Panc1 (cell line): ENCODE results near the gene ZNF845. TPM values are rescaled to one million over a fixed set of nuclear protein-coding genes. Genes with fewer than 3 reads are reported as not detected.
"Not testable (repeated sequence)": the region's sequence is repeated elsewhere in the genome, so short reads cannot be mapped to it uniquely, and the experiment has no call there.

Source experiments
- ATAC-seq: fragments of 200-7000 bp; cut with Tn5 transposase; 2 replicates; pipeline ENCODE4 v1.9.1; 2020; ENCODE audit warnings: mild to moderate bottlenecking, moderate library complexity
- BruUV-seq: library from RNA; stranded (reverse); fragments of 400-500 nt; replicated peaks from 2 replicates; lab custom pipeline; 2021; lab: Mats Ljungman, UMichigan
- CTCF ChIA-PET: fragments of 300-600 bp; sonication (Branson Sonifier 250); formaldehyde crosslinking; loops from one replicate; lab custom pipeline; 2022; ENCODE audit warnings: antibody characterized with exemption; lab: Charles Lee
- POLR2A ChIA-PET: fragments of 300-600 bp; sonication (Branson Sonifier 250); formaldehyde crosslinking; loops from one replicate; lab custom pipeline; 2022; ENCODE audit warnings: antibody characterized with exemption; lab: Charles Lee
- DNase-seq: peaks from one replicate; pipeline ENCODE4 v3.0.0-alpha.2; 2010; ENCODE audit warnings: low read depth, low spot score
- H3K27ac ChIP-seq: 2 replicates; pipeline ENCODE4 v1.5.1; 2011; ENCODE audit warnings: mild to moderate bottlenecking, low read length, inconsistent platforms
- H3K27me3 ChIP-seq: fragments of 200-500 bp; sonication (Bioruptor generic); 2 replicates; pipeline ENCODE4 v1.6.0; 2014; ENCODE audit warnings: low read length, inconsistent platforms; ENCODE audit not compliant: control insufficient read depth, insufficient read depth
- H3K36me3 ChIP-seq: fragments of 200-500 bp; sonication (Bioruptor generic); 2 replicates; pipeline ENCODE4 v1.5.1; 2014; ENCODE audit warnings: inconsistent platforms, mild to moderate bottlenecking, low read length, moderate library complexity; ENCODE audit not compliant: control insufficient read depth, insufficient read depth
- H3K4me1 ChIP-seq: 2 replicates; pipeline ENCODE4 v1.5.1; 2011; ENCODE audit warnings: inconsistent platforms, mild to moderate bottlenecking, low read length, moderate library complexity; ENCODE audit not compliant: control insufficient read depth, insufficient read depth
- H3K4me3 ChIP-seq, 2 experiments: 2 replicates each; pipeline ENCODE4 v1.5.1; 2011 to 2012; ENCODE audit warnings: low read depth in 2 of 2, low read length in 2 of 2, mild to moderate bottlenecking in 2 of 2, inconsistent platforms in 1 of 2, moderate library complexity in 1 of 2
- H3K9me3 ChIP-seq: fragments of 200-500 bp; sonication (Bioruptor generic); 2 replicates; pipeline ENCODE4 v1.5.1; 2014; ENCODE audit warnings: low read depth, mild to moderate bottlenecking, inconsistent platforms, low read length, moderate library complexity; ENCODE audit not compliant: control insufficient read depth, insufficient read depth
- POLR2AphosphoS5 ChIP-seq: IDR thresholded peaks from 2 replicates; pipeline ENCODE4 v1.6.1; 2012; ENCODE audit warnings: mild to moderate bottlenecking, low read depth, low read length, moderate library complexity
- SIN3A ChIP-seq: IDR thresholded peaks from 2 replicates; pipeline ENCODE4 v1.6.1; 2012; ENCODE audit warnings: low read depth, mild to moderate bottlenecking, low read length, moderate library complexity, borderline replicate concordance; ENCODE audit not compliant: insufficient read depth
- TCF7L2 ChIP-seq: IDR thresholded peaks from 2 replicates; pipeline ENCODE4 v1.6.1; 2011; ENCODE audit warnings: mild to moderate bottlenecking, low read depth, low read length, inconsistent platforms
- in situ Hi-C: cut with HindIII; loops from 2 replicates; pipeline ENCODE4 v1.10.0; 2016; ENCODE audit warnings: low sequenced_read_pairs, low pct_unique_long_range_greater_than_20kb
- intact Hi-C: fragments of 100-400 bp; cut with micrococcal nuclease; formaldehyde crosslinking; loops from one replicate; pipeline ENCODE4 v1.10.0; 2022; ENCODE audit not compliant: unreplicated experiment
- total RNA-seq: library from RNA; stranded (reverse); gene quantifications from one replicate; pipeline ENCODE4 v1.2.1, GENCODE V29; 2021; ENCODE audit not compliant: unreplicated experiment
- TF ChIP-seq, protein P1 (sequence below): fragments of 450-650 bp; IDR thresholded peaks from 2 replicates; pipeline ENCODE4 v1.5.1; 2017; ENCODE audit warnings: mild to moderate bottlenecking
- TF ChIP-seq, protein P2 (sequence below), 2 experiments: IDR thresholded peaks; 2 replicates each; pipeline ENCODE4 v1.6.1; 2011 to 2012; ENCODE audit warnings: low read depth in 2 of 2, control low read depth in 1 of 2, low read length in 1 of 2, mild to moderate bottlenecking in 1 of 2, moderate library complexity in 1 of 2; ENCODE audit not compliant: insufficient read depth in 1 of 2

Gene ZNF845
- total RNA-seq, 1 experiment from 2014 or later = 12.3 TPM

GRCh38 chr19:53355739-53356138 lies 22.2 kb downstream of the ZNF845 start:
- no peak overlapping the region for H3K27ac ChIP-seq
- ChIA-PET POLR2A (no interaction called here), CTCF (no interaction called here)
- TF ChIP-seq, protein P1, sequence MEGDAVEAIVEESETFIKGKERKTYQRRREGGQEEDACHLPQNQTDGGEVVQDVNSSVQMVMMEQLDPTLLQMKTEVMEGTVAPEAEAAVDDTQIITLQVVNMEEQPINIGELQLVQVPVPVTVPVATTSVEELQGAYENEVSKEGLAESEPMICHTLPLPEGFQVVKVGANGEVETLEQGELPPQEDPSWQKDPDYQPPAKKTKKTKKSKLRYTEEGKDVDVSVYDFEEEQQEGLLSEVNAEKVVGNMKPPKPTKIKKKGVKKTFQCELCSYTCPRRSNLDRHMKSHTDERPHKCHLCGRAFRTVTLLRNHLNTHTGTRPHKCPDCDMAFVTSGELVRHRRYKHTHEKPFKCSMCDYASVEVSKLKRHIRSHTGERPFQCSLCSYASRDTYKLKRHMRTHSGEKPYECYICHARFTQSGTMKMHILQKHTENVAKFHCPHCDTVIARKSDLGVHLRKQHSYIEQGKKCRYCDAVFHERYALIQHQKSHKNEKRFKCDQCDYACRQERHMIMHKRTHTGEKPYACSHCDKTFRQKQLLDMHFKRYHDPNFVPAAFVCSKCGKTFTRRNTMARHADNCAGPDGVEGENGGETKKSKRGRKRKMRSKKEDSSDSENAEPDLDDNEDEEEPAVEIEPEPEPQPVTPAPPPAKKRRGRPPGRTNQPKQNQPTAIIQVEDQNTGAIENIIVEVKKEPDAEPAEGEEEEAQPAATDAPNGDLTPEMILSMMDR = no peak
- no peak for TF ChIP-seq TCF7L2
- TF ChIP-seq POLR2AphosphoS5 = no peak
- TF ChIP-seq, protein P2, sequence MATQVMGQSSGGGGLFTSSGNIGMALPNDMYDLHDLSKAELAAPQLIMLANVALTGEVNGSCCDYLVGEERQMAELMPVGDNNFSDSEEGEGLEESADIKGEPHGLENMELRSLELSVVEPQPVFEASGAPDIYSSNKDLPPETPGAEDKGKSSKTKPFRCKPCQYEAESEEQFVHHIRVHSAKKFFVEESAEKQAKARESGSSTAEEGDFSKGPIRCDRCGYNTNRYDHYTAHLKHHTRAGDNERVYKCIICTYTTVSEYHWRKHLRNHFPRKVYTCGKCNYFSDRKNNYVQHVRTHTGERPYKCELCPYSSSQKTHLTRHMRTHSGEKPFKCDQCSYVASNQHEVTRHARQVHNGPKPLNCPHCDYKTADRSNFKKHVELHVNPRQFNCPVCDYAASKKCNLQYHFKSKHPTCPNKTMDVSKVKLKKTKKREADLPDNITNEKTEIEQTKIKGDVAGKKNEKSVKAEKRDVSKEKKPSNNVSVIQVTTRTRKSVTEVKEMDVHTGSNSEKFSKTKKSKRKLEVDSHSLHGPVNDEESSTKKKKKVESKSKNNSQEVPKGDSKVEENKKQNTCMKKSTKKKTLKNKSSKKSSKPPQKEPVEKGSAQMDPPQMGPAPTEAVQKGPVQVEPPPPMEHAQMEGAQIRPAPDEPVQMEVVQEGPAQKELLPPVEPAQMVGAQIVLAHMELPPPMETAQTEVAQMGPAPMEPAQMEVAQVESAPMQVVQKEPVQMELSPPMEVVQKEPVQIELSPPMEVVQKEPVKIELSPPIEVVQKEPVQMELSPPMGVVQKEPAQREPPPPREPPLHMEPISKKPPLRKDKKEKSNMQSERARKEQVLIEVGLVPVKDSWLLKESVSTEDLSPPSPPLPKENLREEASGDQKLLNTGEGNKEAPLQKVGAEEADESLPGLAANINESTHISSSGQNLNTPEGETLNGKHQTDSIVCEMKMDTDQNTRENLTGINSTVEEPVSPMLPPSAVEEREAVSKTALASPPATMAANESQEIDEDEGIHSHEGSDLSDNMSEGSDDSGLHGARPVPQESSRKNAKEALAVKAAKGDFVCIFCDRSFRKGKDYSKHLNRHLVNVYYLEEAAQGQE (IDR thresholded peaks at IDR 0.05; ENCODE audit: insufficient read depth in 1 of 2, low read depth in 2 of 2, low read length in 1 of 2) = no peak
- no peak for TF ChIP-seq SIN3A
- no peaks in the 10 kb centered on the region for H3K4me1 ChIP-seq
- H3K9me3 ChIP-seq = peaks cover 57% of the 10 kb centered on the region
- DNase-seq (no peak), ATAC-seq (no peak)
- H3K36me3 ChIP-seq = 0 out of 2 replicates have a peak, but pooled peaks cover 3% of the 10 kb centered on the region
- intact Hi-C loops = no loop called here
- no peaks in the 10 kb centered on the region for H3K27me3 ChIP-seq
- no peak overlapping the region for H3K4me3 ChIP-seq
- no TSS peak for BruUV-seq
- in situ Hi-C loops = no loop called here

DNA sequence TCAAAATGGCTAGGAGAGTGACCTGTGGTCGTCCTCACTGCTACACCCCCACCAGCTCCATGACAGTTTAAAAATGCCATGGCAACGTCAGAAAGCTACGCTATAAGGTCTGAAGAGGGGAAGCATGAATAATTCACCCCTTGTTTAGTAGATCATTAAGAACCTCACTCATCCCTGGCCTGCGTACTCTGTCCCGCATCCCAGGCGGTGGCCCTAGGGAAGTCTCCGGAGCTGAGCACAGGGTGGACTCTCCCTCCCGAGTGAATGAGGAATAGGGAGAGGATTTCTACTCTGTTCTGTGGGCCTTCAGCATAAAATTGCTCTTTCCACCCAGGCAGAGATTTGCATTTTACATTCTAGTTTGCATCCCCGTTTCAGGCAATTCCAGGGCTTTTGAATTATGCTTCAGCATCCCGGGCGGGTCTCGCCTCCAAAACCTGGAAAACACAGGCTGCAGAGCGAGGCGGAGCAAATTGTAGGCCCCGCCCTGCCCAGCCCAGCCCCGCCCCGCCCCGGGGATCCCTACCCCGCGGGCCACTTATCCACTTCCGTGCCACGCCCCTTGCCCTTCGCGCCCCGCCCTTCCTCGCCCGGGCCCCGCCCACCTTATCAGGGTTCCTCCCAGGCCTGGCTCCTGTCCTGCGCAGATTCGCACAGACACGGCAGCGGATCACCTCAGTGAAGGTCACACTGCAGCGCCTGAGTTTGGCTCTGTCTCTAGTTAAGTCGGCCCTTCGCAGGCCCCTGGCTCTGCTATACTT lies 24.5 kb downstream of the ZNF845 start:
- H3K9me3 ChIP-seq = peaks cover 34% of the 10 kb centered on the region
- H3K36me3 ChIP-seq = no peaks in the 10 kb centered on the region
- no peaks in the 10 kb centered on the region for H3K4me1 ChIP-seq
- no peak for DNase-seq
- ChIA-PET CTCF (interaction anchor here (0.7 kb wide), 1 partner anchor 40 kb away, joined by 3 read pairs; no protein-coding TSS in a partner anchor), POLR2A (no interaction called here)
- H3K27ac ChIP-seq = no peak overlapping the region
- peak; percentile 56; the same call in 1 of the 2 replicates for ATAC-seq
- intact Hi-C loops (no loop called here), in situ Hi-C loops (no loop called here)
- no peak overlapping the region for H3K4me3 ChIP-seq
- no peaks in the 10 kb centered on the region for H3K27me3 ChIP-seq
- TF ChIP-seq TCF7L2 (no peak), POLR2AphosphoS5 (no peak), SIN3A (no peak)
- TF ChIP-seq, protein P2 (IDR thresholded peaks at IDR 0.05; ENCODE audit: insufficient read depth in 1 of 2, low read depth in 2 of 2, low read length in 1 of 2) = no peak
- TF ChIP-seq, protein P1 = no peak
- no TSS peak for BruUV-seq

DNA sequence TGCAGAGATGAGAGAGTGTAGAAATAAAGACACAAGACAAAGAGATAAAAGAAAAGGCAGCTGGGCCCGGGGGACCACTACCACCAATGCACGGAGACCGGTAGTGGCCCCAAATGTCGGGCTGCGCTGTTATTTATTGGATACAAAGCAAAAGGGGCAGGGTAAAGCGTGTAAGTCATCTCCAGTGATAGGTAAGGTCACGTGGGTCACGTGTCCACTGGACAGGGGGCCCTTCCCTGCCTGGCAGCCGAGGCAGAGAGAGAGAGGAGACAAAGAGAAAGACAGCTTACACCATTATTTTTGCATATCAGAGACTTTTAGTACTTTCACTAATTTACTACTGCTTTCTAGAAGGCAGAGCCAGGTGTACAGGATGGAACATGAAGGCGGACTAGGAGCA lies 26.5 kb downstream of the ZNF845 start:
- DNase-seq, H3K36me3 ChIP-seq, in situ Hi-C loops, POLR2A ChIA-PET, ATAC-seq, H3K27ac ChIP-seq, H3K4me1 ChIP-seq, H3K27me3 ChIP-seq, BruUV-seq, H3K4me3 ChIP-seq: not testable (repeated sequence)
- CTCF ChIA-PET = interaction anchor here (1.2 kb wide), 1 partner anchor 613 kb away, joined by 3 read pairs; no protein-coding TSS in a partner anchor
- H3K9me3 ChIP-seq = peaks cover 15% of the 10 kb centered on the region
- intact Hi-C loops = loop anchor here (5.0 kb wide), 1 partner anchor 163 kb away; no protein-coding TSS in a partner anchor
